MM.1S (cell line): ENCODE results near the gene ARFIP1.

ENCODE experiments used
- CTCF ChIP-seq: fragments of 300-600 bp; sonication (generic); IDR thresholded peaks from 2 replicates; pipeline ENCODE4 v1.5.1; 2016; ENCODE audit warnings: antibody characterized with exemption, low read length, mixed read lengths
- EZH2 ChIP-seq: fragments of 300-600 bp; sonication (generic); optimal IDR thresholded peaks from 2 replicates; pipeline ENCODE3; 2017; ENCODE audit warnings: low read depth, mild to moderate bottlenecking, antibody characterized with exemption, low read length, mixed read lengths
- EZH2phosphoT487 ChIP-seq: fragments of 300-600 bp; sonication (generic); IDR thresholded peaks from 2 replicates; pipeline ENCODE4 v1.6.1; 2018; ENCODE audit warnings: antibody characterized with exemption, low read length

DNA sequence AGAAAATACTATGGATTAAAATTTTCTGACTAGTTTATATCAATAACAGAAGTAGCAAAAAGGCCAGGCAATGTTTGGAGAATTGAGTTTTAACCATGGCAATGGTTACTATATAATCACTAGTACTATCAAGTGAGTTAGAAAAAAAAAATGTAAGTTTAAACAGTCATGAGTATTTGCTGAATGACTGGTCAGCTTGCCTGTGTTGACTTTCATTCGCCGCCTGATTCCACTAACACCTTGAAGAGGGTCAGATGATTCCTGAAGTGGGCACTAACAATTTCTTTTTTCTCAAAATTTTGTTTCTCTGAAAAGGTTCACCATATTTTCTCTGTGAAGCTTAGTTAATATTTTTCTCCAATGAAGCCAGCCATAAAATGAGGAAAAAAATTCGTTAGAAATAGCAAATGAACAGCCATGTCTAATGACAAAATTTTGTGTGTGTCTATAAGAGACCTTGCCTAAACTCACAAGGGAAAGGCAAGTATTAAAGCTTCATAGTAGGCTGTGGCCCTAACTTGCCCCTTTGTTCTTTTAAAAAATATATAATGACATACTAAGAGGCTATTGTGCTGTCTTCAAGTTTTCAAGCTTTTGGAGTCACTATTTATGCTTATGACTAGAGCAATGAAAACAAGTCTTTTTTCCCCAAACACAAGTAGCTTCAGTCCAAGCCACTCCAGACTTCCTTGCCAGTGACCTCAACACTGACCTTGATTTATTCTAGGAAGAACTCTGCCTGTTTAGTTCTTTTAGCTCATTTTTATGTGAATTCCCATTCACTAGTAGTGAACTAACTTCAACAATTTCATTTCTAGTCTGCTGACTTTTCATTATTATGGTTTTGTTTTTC is 138.0 kb downstream of the ARFIP1 start:
- TF ChIP-seq CTCF (no peak), EZH2phosphoT487 (no peak), EZH2 (no peak)
